ENCODE data around the gene PLK3.
"Not testable (repeated sequence)": the region's sequence is repeated elsewhere in the genome, so short reads cannot be mapped to it uniquely, and the experiment has no call there.

PLK3 gene

GRCh38 chr1:44835738-44836675 is 35.8 kb downstream of the PLK3 start:
- TF ChIP-seq ZFX (IDR thresholded peaks at IDR 0.05) = no peak
- peak; percentile 94 for TF ChIP-seq CTCF (conservative IDR thresholded peaks at IDR 0.05)
- H3K27ac ChIP-seq = no peak overlapping the region

GRCh38 chr1:44838294-44838693 is 38.1 kb downstream of the PLK3 start:
- not testable (repeated sequence) for H3K27ac ChIP-seq

- TF ChIP-seq ZFX (IDR thresholded peaks at IDR 0.05) (no peak), CTCF (conservative IDR thresholded peaks at IDR 0.05) (no peak)
Observed at GRCh38 chr1:44839576-44839975, 39.4 kb downstream of the PLK3 start.

GRCh38 chr1:44842486-44842861 is 42.3 kb downstream of the PLK3 start:
- TF ChIP-seq CTCF (conservative IDR thresholded peaks at IDR 0.05) (no peak), ZFX (IDR thresholded peaks at IDR 0.05) (no peak)
- H3K27ac ChIP-seq = no peak overlapping the region

More at GRCh38 chr1:44839576-44839975, 39.4 kb downstream of the PLK3 start:
- H3K27ac ChIP-seq = no peak overlapping the region

- H3K27ac ChIP-seq = no peak within 1 kb of the TSS
- TF ChIP-seq CTCF (conservative IDR thresholded peaks at IDR 0.05) = no peak
- no peak for TF ChIP-seq ZFX (IDR thresholded peaks at IDR 0.05)
Observed at GRCh38 chr1:44842862-44843655, 42.9 kb downstream of the PLK3 start, which contains the start of gene PTCH2. Gene PTCH2, minus strand, starts transcription at chr1:44843253. Its CDS starts 321 bp downstream, at chr1:44842932.

GRCh38 chr1:44846985-44847384 is 46.8 kb downstream of the PLK3 start:
- H3K27ac ChIP-seq = no peak overlapping the region
- no peak for TF ChIP-seq CTCF (conservative IDR thresholded peaks at IDR 0.05)
- no peak for TF ChIP-seq ZFX (IDR thresholded peaks at IDR 0.05)

GRCh38 chr1:44847845-44848244 is 47.7 kb downstream of the PLK3 start:
- H3K27ac ChIP-seq = no peak overlapping the region
- TF ChIP-seq CTCF (conservative IDR thresholded peaks at IDR 0.05) (no peak), ZFX (IDR thresholded peaks at IDR 0.05) (no peak)
